T1000 (cell line): ENCODE measurements around the gene TMEM170B.

ENCODE experiments used
- DNase-seq: peaks from one replicate; lab custom pipeline; 2025; ENCODE audit warnings: mixed read lengths; lab: John Stamatoyannopoulos, UW

Gene TMEM170B

DNA sequence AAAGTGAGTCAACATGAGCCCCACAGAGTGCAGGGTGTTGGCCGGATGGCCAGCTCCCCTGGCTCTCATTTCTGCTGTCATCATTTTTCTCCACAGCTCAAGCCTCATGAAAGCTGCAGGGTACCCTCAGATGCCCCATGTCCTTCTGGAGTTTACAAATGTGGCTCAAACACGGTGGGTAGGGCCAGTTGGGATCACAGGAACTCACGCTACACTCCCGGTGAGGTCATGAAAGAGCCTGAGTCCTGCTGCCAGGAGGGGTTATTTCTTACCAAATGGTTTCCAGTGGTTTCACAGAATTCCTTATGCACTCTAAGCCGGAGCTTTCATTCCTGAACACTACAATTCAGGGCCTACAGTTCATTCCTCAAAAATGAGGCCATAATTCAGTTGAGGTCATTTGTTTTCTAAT lies 78.7 kb downstream of the TMEM170B start:
- DNase-seq, result no peak

DNA sequence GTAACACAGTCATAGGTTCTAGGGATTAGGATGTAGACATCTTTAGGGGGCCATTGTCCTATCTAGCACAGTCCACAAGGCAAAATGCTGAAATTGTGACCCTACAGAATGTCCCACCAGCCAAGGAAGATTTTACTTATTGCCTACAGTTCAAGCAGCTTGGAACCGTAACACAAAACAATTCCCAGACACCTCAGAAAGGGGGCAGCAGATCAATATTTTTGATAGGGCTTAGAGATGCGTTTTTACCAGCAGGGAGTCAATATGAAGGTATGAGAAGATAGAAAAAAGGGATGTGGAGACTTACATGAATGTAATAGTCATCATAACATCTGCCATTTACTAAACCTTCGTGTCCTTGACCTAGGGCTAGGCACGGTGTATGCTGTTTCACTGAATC lies 81.0 kb downstream of the TMEM170B start:
- no peak for DNase-seq

DNA sequence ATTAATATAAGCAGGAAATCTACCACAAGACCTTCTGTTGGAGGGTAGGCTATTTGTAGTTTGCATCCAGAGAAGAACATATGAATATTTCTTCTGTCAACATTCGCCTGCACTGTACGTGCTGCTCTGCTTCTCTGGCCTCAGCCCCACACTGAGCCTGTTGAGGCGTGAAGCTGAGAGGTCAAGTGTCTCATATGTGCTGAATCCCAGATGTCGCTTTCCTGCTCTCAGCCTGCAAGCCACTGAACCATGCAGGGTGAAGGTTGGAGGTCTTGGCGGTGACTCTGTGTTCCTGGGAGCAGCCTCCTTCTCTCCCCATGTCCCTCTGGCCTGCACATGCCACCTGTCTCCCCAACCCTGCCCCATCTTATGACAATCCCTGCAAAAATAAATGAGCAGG lies 83.6 kb downstream of the TMEM170B start:
- no peak for DNase-seq

DNA sequence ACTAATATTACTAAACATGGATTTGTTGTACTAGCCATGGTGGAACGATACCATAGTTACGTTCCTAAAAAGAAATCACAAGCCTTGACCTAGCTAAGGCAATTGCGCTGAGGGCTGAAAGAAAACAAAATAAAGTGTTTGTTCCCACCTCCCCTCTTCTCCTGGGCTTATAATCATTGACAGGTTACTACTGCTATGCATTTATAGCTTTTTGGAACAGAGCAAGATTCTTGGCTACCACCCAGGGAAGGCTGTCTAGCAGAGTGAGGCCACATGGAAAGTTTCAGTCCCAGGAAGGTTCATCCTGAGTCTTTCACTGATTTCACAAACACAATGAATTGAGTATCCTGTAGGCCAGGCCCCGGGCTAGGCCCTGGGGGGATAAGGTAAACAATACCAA lies 84.6 kb downstream of the TMEM170B start:
- no peak for DNase-seq

DNA sequence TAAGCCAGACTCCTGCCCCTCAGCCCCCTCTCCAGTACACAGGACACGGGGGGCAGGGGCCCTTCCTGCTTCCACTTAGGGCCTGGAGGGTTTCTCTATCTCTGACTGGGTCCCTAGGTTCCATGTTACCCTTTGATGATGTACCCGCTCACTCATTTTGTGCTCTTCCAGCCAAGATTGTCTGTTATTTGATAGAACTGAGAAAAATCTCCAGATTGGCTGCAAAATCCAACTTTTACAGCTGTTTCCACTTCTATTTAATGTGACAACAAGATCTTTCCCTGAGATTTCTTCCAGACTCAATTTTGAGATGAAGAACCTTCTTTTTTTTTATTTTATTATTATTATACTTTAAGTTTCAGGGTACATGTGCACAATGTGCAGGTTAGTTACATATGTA lies 85.7 kb downstream of the TMEM170B start:
- DNase-seq, result no peak

DNA sequence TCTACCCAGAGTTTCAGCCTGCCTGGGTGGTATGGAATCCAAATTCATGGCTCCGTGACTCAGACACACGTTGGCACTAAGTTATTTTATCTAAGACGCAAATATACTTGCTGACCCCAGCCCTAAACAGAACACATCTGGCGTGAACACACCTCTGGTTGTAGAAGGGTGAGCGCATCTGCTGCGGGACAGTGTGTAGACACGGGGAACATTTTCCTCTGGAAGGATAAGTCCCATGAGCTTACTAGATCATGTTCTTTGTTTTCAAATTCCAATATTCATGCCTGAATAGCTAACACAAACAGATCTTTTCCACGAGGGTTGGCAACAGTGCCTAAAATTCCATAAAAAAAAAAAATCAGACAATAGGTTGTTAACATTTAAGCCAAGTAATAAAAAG lies 87.8 kb downstream of the TMEM170B start:
- DNase-seq, result no peak

DNA sequence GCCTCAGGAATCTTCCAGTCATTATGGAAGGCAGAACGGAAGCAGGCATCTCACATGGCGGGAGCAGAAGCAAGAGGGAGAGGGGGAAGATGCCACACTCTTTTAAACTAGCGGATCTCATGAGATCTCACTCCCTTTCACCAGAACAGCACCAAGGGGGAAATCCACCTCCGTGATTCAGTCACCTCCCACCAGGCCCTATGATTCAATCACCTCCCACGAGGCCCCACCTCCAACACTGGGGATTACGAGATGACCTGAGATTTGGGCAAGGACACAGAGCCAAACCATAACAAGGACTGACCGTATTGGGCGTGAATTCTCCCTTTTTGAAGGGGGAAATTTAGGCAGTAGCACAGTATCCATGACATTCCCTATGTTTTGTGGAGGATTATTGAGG lies 88.8 kb downstream of the TMEM170B start:
- DNase-seq, result no peak

DNA sequence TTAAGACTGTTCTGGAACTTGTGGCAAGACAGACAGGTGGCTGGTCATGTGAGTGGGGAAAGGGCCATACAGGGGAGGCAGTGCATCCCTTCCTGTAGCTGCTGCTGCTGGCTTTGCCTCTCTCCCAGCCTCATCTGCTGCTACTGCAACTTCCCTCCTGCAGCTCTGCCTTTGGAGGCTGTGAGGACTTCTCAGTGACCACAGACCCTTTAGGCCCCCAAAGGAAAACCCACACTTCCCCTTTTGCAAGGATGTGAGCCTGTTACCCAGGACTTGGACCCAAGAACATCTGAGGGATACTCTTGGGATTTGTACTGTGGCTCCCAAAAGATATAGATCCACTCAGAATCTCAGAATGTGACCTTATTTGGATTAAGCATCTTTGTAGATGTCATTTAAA lies 91.0 kb downstream of the TMEM170B start:
- DNase-seq, result no peak

DNA sequence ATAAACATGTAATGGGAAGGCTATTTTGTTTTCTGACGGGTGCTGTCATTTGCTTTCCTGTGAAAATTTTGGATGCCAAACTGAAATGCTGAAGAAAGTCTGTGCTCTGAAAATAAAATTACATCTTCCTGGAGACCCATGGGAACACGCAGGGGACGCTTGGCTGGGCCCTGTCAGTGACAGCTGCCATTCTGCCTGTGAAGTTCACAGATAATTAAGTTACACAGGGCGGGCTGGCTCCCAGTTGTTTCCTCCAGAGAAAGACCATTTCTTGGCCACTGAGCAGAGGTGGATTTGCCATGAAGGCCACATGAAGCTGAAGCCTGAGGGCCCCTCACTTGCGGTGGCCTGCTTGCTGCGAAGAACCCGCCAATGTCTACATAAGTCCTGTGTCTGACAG lies 93.5 kb downstream of the TMEM170B start:
- no peak for DNase-seq

DNA sequence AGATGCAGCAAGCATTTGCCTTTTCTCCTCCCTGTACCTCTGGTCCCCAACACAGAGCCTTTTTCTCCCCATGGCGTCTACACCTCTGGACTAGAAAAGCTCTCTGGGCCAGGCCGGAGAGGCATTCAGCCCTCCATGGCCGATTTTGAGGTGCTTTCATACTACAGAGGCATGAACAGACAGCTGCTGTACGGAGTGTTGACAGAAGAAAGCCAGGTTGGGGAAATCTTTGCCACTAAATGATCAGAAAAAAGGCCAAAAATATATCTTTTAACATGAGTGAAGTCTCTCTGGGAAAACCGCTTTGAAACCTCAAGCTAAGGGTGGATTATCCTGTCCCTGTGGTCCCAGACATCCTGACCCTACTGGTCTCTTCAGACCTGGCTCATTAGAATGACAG lies 94.0 kb downstream of the TMEM170B start:
- DNase-seq, result no peak

DNA sequence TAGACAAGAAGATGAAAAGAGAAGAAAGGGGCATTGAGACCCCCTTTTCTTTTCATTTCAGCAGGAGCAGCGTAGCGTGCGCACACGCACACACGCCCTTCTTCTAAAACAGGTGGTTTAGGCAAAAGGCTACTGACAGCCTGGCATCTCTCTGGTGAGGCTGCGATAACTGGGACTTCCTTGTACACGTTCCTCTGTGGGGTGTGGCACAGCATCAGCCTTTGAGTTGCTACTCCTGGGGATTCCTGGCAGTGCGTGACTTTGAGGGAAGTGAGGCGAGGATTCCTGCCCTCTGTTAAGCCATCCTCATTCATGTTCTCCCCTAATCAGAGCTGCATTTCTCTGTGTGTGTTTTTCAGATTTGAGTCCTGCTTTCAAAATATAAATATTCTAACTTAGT lies 94.7 kb downstream of the TMEM170B start:
- no peak for DNase-seq

DNA sequence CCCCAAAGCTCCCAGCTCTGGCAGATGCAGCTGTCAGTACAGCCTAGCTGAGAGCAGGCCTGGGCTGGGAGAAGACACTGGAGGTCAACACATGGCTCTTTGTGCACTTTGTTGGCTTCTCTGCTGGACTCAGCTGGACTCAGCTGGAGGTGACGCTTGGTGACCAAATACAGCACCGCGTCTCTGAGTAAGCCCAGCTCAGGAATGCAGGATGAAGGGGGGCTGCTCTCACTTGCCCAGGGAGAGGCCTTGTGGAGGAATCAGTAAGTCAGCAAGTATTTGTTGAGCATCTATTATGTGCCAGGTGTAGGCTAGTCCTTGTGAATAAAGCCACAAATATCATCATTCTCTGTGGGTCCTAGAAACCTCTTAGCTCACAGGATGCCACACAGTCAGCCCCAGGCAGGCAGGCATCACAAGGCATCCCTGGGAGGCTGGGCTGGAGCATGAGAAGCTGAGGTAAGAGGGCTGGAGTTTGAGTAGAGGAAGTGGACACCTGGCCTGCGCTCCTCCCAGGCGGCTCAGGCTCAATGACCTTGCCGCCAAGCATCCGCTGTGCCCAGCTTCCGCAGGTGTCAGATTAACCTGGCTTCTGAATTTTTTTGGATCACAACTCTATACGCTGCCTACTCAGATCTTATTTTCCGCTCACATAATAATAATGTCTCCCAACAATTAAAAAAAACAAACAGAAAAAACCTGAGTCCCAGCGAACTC lies 95.4 kb downstream of the TMEM170B start:
- DNase-seq, result no peak
